Loucy (cell line): ENCODE measurements around the gene PRKAR2B.

Source experiments
- H2AFZ ChIP-seq: fragments of 200-600 bp; sonication (generic); 2 replicates; pipeline ENCODE4 v1.6.0; 2016; ENCODE audit warnings: antibody characterized with exemption, mild to moderate bottlenecking, low read length, moderate library complexity
- H3F3A ChIP-seq: fragments of 200-600 bp; 2 replicates; pipeline ENCODE4 v1.6.0; 2016; ENCODE audit warnings: antibody characterized with exemption, low read depth, mild to moderate bottlenecking
- H3K27me3 ChIP-seq: fragments of 200-600 bp; sonication (generic); 2 replicates; pipeline ENCODE4 v1.6.1; 2014; ENCODE audit warnings: low read length, mild to moderate bottlenecking; ENCODE audit not compliant: insufficient read depth, poor library complexity, severe bottlenecking
- H3K36me3 ChIP-seq: fragments of 200-600 bp; sonication (generic); 2 replicates; pipeline ENCODE4 v1.6.1; 2016; ENCODE audit warnings: low read length; ENCODE audit not compliant: insufficient read depth
- H3K4me1 ChIP-seq: fragments of 200-600 bp; sonication (generic); 2 replicates; pipeline ENCODE4 v1.5.1; 2014; ENCODE audit warnings: low read length, mild to moderate bottlenecking; ENCODE audit not compliant: insufficient read depth, poor library complexity, severe bottlenecking
- H3K4me2 ChIP-seq: fragments of 200-600 bp; sonication (generic); 2 replicates; pipeline ENCODE4 v1.6.0; 2014; ENCODE audit warnings: antibody characterized with exemption, low read length, low read depth, mild to moderate bottlenecking; ENCODE audit not compliant: poor library complexity, severe bottlenecking
- H3K4me3 ChIP-seq: fragments of 200-600 bp; sonication (generic); 2 replicates; pipeline ENCODE4 v1.5.1; 2014; ENCODE audit warnings: low read length, mild to moderate bottlenecking, mixed read lengths; ENCODE audit not compliant: poor library complexity, severe bottlenecking
- H3K79me2 ChIP-seq: fragments of 200-600 bp; sonication (generic); 2 replicates; pipeline ENCODE4 v1.6.1; 2014; ENCODE audit warnings: low read length; ENCODE audit not compliant: insufficient read depth
- H3K9ac ChIP-seq: fragments of 200-600 bp; sonication (generic); 2 replicates; pipeline ENCODE4 v1.6.0; 2014; ENCODE audit warnings: mild to moderate bottlenecking, low read depth, low read length, moderate library complexity; ENCODE audit not compliant: poor library complexity, severe bottlenecking
- H3K9me2 ChIP-seq: fragments of 200-600 bp; sonication (generic); replicated peaks from 2 replicates; pipeline ENCODE4 v1.6.1; 2016; ENCODE audit warnings: low read depth, low read length, mixed read lengths
- H3K9me3 ChIP-seq: fragments of 200-600 bp; sonication (generic); 2 replicates; pipeline ENCODE4 v1.6.1; 2014; ENCODE audit warnings: mild to moderate bottlenecking, antibody characterized with exemption, low read length, low read depth; ENCODE audit not compliant: insufficient read depth
- H4K20me1 ChIP-seq: fragments of 200-600 bp; sonication (generic); 2 replicates; pipeline ENCODE4 v1.6.0; 2014; ENCODE audit warnings: antibody characterized with exemption, low read length, mild to moderate bottlenecking; ENCODE audit not compliant: insufficient read depth, poor library complexity, severe bottlenecking
- EZH2phosphoT487 ChIP-seq: fragments of 200-600 bp; IDR thresholded peaks from 2 replicates; pipeline ENCODE4 v1.6.1; 2018; ENCODE audit warnings: antibody characterized with exemption, mild to moderate bottlenecking, moderate library complexity, borderline replicate concordance
- TF ChIP-seq, protein P1 (sequence below): fragments of 200-600 bp; sonication (generic); conservative IDR thresholded peaks from 2 replicates; pipeline ENCODE4 v1.5.1; 2014; ENCODE audit warnings: mild to moderate bottlenecking, antibody characterized with exemption, low read length

PRKAR2B gene

DNA sequence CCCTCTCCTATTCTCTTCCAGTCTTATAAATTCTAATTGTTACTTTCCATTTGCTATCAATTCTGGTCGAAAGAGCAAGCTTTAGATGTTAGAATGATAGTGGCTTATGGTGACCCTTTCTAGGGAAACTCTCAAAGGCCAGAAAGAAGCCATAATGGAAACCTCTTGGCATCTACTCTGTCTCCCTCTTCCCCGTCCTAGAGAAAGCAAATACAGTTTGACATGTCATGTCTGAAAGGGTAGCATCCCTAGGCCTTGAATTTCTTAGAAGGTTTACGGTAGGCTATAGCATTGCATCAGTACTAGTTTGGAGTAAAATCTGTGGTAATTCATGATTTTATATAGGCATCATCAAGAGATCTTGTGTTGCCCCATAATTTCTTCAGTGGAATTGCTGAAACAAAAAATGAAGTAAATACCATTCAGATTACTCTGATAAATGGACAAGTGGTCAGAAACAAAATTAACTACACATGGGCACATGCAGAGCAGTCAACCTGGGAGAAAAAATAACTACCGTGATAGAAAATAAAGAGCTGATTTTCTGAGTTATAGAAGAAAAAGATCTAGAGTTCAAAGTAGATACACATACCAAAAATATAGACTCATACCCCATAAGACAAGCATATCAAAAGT is 4.4 kb downstream of the PRKAR2B start:
- Histone ChIP-seq H3F3A (0 out of 2 replicates have a peak, but pooled peaks cover 3% of the 10 kb centered on the region), H3K36me3 (no peaks in the 10 kb centered on the region), H3K4me3 (no peak overlapping the region), H3K79me2 (no peaks in the 10 kb centered on the region), H3K4me1 (peaks cover 16% of the 10 kb centered on the region), H3K9ac (no peak overlapping the region), H3K27me3 (no peaks in the 10 kb centered on the region), H3K9me3 (no peaks in the 10 kb centered on the region), H2AFZ (no peak overlapping the region), H3K4me2 (no peak overlapping the region), H3K9me2 (no peaks in the 10 kb centered on the region), H4K20me1 (no peaks in the 10 kb centered on the region)
- no peak for TF ChIP-seq EZH2phosphoT487
- TF ChIP-seq, protein P1, sequence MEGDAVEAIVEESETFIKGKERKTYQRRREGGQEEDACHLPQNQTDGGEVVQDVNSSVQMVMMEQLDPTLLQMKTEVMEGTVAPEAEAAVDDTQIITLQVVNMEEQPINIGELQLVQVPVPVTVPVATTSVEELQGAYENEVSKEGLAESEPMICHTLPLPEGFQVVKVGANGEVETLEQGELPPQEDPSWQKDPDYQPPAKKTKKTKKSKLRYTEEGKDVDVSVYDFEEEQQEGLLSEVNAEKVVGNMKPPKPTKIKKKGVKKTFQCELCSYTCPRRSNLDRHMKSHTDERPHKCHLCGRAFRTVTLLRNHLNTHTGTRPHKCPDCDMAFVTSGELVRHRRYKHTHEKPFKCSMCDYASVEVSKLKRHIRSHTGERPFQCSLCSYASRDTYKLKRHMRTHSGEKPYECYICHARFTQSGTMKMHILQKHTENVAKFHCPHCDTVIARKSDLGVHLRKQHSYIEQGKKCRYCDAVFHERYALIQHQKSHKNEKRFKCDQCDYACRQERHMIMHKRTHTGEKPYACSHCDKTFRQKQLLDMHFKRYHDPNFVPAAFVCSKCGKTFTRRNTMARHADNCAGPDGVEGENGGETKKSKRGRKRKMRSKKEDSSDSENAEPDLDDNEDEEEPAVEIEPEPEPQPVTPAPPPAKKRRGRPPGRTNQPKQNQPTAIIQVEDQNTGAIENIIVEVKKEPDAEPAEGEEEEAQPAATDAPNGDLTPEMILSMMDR, result peak; percentile 30; the same call in 1 of the 2 replicates

- no peaks in the 10 kb centered on the region for H3K36me3 ChIP-seq
- no peak for TF ChIP-seq EZH2phosphoT487
- TF ChIP-seq, protein P1, result no peak
- H3K4me1 ChIP-seq, result peaks cover 12% of the 10 kb centered on the region
- H3K4me3 ChIP-seq, result no peak overlapping the region
- H3K79me2 ChIP-seq, result no peaks in the 10 kb centered on the region
- no peak overlapping the region for H2AFZ ChIP-seq
- no peaks in the 10 kb centered on the region for H3K9me3 ChIP-seq
- H3F3A ChIP-seq, result 0 out of 2 replicates have a peak, but pooled peaks cover 3% of the 10 kb centered on the region
- H3K9ac ChIP-seq, result no peak overlapping the region
- H4K20me1 ChIP-seq, result no peaks in the 10 kb centered on the region
- no peaks in the 10 kb centered on the region for H3K27me3 ChIP-seq
- H3K9me2 ChIP-seq, result no peaks in the 10 kb centered on the region
- H3K4me2 ChIP-seq, result no peak overlapping the region
These were observed 5.0 kb downstream of the PRKAR2B start for GRCh38 chr7:107049480-107049879.

- Histone ChIP-seq H3K4me1 (peaks cover 12% of the 10 kb centered on the region), H3K27me3 (no peaks in the 10 kb centered on the region), H4K20me1 (no peaks in the 10 kb centered on the region), H3K9me2 (no peaks in the 10 kb centered on the region), H3K9ac (no peak overlapping the region), H3F3A (0 out of 2 replicates have a peak, but pooled peaks cover 3% of the 10 kb centered on the region), H3K4me3 (no peak overlapping the region), H2AFZ (no peak overlapping the region), H3K79me2 (no peaks in the 10 kb centered on the region), H3K36me3 (no peaks in the 10 kb centered on the region), H3K9me3 (no peaks in the 10 kb centered on the region), H3K4me2 (no peak overlapping the region)
- no peak for TF ChIP-seq EZH2phosphoT487
- TF ChIP-seq, protein P1, result no peak
These were observed 5.5 kb downstream of the PRKAR2B start for GRCh38 chr7:107049971-107050532.
